Ammon's horn (tissue), 1 donor: ENCODE data around the gene PES1.
"Not testable (repeated sequence)": the region's sequence is repeated elsewhere in the genome, so short reads cannot be mapped to it uniquely, and the experiment has no call there.

Experiments
- DNase-seq: peaks from one replicate; pipeline ENCODE4 v3.0.0-alpha.2; 2016; ENCODE audit warnings: low spot score

The PES1 gene

GRCh38 chr22:30552719-30553118 is 39.0 kb downstream of the PES1 start:
- no peak for DNase-seq

- not testable (repeated sequence) for DNase-seq
Measured at GRCh38 chr22:30551813-30552212, 39.9 kb downstream of the PES1 start.

GRCh38 chr22:30547188-30547587 is 44.5 kb downstream of the PES1 start:
- no peak for DNase-seq

GRCh38 chr22:30546616-30547015 is 45.1 kb downstream of the PES1 start, which contains the start of gene SEC14L6:
SEC14L6 (minus strand) TSS chr22:30546741; CDS start chr22:30546682, 59 bp downstream.
- DNase-seq, result no peak

GRCh38 chr22:30542811-30543188 is 48.9 kb downstream of the PES1 start:
- DNase-seq, result no peak

GRCh38 chr22:30541961-30542810 is 49.5 kb downstream of the PES1 start:
- DNase-seq, result no peak

GRCh38 chr22:30541511-30541910 is 50.2 kb downstream of the PES1 start:
- not testable (repeated sequence) for DNase-seq

- no peak for DNase-seq
Measured at GRCh38 chr22:30539368-30539767, 52.3 kb downstream of the PES1 start.

- no peak for DNase-seq
Measured at GRCh38 chr22:30538280-30538679, 53.4 kb downstream of the PES1 start.

GRCh38 chr22:30537083-30537731 is 54.5 kb downstream of the PES1 start:
- no peak for DNase-seq

- DNase-seq, result no peak
Measured at GRCh38 chr22:30535182-30535581, 56.5 kb downstream of the PES1 start.

GRCh38 chr22:30531651-30532608 is 59.8 kb downstream of the PES1 start:
- no peak for DNase-seq

- no peak for DNase-seq
Measured at GRCh38 chr22:30526656-30527055, 65.1 kb downstream of the PES1 start.
